Testis (tissue), 3 donors: ENCODE data around the gene PAPSS2. TPM values are rescaled to one million over a fixed set of nuclear protein-coding genes. Genes with fewer than 3 reads are reported as not detected.

Experiments
- DNase-seq: peaks from one replicate; pipeline ENCODE4 v3.0.0-alpha.2; 2019
- H3K27ac ChIP-seq, 2 donors: fragments of 200-600 bp; sonication (generic); one replicate each; pipeline ENCODE4 v1.5.1; 2019
- H3K27me3 ChIP-seq: fragments of 200-600 bp; sonication (generic); one replicate; pipeline ENCODE4 v1.5.1; 2019
- H3K36me3 ChIP-seq: fragments of 200-600 bp; sonication (generic); one replicate; pipeline ENCODE4 v1.5.1; 2017; ENCODE audit warnings: low read depth; ENCODE audit errors: missing control alignments
- H3K4me1 ChIP-seq: fragments of 200-600 bp; sonication (generic); one replicate; pipeline ENCODE4 v1.5.1; 2019
- H3K4me3 ChIP-seq, 2 donors: fragments of 200-600 bp; sonication (generic); one replicate each; pipeline ENCODE4 v1.5.1; 2017 to 2019
- H3K9me3 ChIP-seq: fragments of 200-600 bp; sonication (generic); one replicate; pipeline ENCODE4 v1.5.1; 2017
- CTCF ChIP-seq, 3 experiments: fragments of 450-650 bp in 2 of 3; fragments of 200-600 bp in 1 of 3; sonication (generic) in 1 of 3; IDR thresholded peaks; one replicate each; pipeline ENCODE4 v1.5.1; 2016 to 2019; ENCODE audit warnings: antibody characterized with exemption in 3 of 3, mild to moderate bottlenecking in 2 of 3, moderate library complexity in 1 of 3
- POLR2A ChIP-seq: fragments of 450-650 bp; IDR thresholded peaks from one replicate; pipeline ENCODE4 v1.6.1; 2017; ENCODE audit warnings: antibody characterized with exemption, mild to moderate bottlenecking, moderate library complexity
- WGBS, 2 donors: methylation state at CpG; one replicate each; pipeline ENCODE4 v1.1.5; 2018; 5-methylcytosine and 5-hydroxymethylcytosine counted together
- intact Hi-C: fragments of 100-400 bp; cut with DNase I; formaldehyde crosslinking; loops from one replicate; pipeline ENCODE4 v1.15.1; 2023; ENCODE audit warnings: low total_unique reads
- polyA plus RNA-seq: library from polyadenylated mRNA; stranded (reverse); fragments of 350-450 nt; fragmentation: Illumina TruSeq; extraction: RNeasy Lipid Tissue Mini Kit (QIAGEN cat#74804); gene quantifications from one replicate; pipeline ENCODE4 v1.2.3, GENCODE V29; 2014; ENCODE audit warnings: low read depth, low replicate concordance; ENCODE audit not compliant: insufficient read depth
- total RNA-seq, 2 donors: library from RNA; depleted of rRNA; stranded (reverse); fragments of >200 nt; gene quantifications; one replicate each; pipeline ENCODE4 v1.2.3, GENCODE V29; 2016

PAPSS2 gene
- total and polyA plus RNA-seq, 3 donors from 2014 or later = 4.6 to 20.1 (median 6.4) TPM

DNA sequence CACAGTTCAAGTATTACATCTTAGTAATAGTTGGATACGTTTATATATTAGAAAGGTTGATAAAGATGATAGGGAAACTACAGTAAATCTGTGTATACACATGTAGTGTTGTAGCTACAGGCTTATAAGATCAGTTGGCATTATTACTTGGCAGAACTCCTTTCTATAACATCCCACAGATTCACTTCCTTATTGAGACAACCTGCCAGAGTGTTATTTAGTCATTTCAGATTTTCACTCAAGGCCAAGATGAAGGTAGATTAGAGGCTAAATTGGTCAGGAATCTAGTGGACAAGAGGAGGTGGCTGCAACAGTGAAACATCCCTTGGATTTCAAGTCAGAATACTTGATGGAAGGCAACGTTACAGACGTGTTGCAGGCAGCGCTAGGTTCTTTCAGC lies 63.0 kb downstream of the PAPSS2 start:
- Histone ChIP-seq H3K4me3 (no peak overlapping the region), H3K27me3 (no peaks in the 10 kb centered on the region), H3K9me3 (no peaks in the 10 kb centered on the region), H3K27ac (no peak overlapping the region), H3K4me1 (no peaks in the 10 kb centered on the region), H3K36me3 (no peaks in the 10 kb centered on the region)
- no peak for TF ChIP-seq POLR2A
- intact Hi-C loops = no loop called here
- DNase-seq = no peak
- 61 to 71% methylated on average over 4 of the region's 4 CpGs for WGBS, 2 donors

GRCh38 chr10:87723500-87723899 lies 63.8 kb downstream of the PAPSS2 start:
- TF ChIP-seq POLR2A (no peak), CTCF (IDR thresholded peaks at IDR 0.05) (no peak)
- intact Hi-C loops = no loop called here
- Histone ChIP-seq H3K4me3 (no peak overlapping the region), H3K27ac (no peak overlapping the region), H3K9me3 (no peaks in the 10 kb centered on the region), H3K36me3 (no peaks in the 10 kb centered on the region), H3K27me3 (no peaks in the 10 kb centered on the region), H3K4me1 (no peaks in the 10 kb centered on the region)
- DNase-seq = no peak
- WGBS, 2 donors = 57 to 63% methylated on average over 6 of the region's 6 CpGs

GRCh38 chr10:87724789-87725188 lies 65.1 kb downstream of the PAPSS2 start:
- Histone ChIP-seq H3K4me3 (no peak overlapping the region), H3K27ac (no peak overlapping the region), H3K4me1 (no peaks in the 10 kb centered on the region), H3K36me3 (no peaks in the 10 kb centered on the region), H3K27me3 (no peaks in the 10 kb centered on the region), H3K9me3 (no peaks in the 10 kb centered on the region)
- TF ChIP-seq CTCF (IDR thresholded peaks at IDR 0.05) = no peak
- no peak for TF ChIP-seq POLR2A
- no peak for DNase-seq
- intact Hi-C loops = no loop called here
- WGBS, 2 donors = 87 to 98% methylated on average over 5 of the region's 5 CpGs

DNA sequence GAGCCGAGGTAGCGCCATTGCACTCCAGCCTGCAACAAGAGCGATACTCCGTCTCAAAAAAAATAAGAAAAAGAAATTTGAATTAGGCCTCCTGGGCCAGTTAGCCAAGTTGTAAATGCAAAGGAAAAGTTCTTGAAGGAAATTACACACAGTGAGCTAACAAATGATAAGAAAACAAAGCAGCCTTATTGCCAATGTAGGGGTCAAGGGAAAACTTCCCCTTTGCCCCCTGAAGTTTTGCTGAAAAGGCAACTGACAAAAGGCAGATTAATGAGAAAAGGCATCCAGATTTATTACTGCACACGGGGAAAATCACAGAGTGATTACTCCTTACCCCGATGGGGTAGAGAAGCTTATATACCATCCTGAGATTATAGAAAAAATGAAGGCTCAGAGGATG lies 70.3 kb downstream of the PAPSS2 start:
- 68% methylated on average over 6 of the region's 6 CpGs for WGBS, 2 donors
- H3K4me3 ChIP-seq = no peak overlapping the region
- peaks cover 4% of the 10 kb centered on the region for H3K4me1 ChIP-seq
- no peaks in the 10 kb centered on the region for H3K36me3 ChIP-seq
- H3K9me3 ChIP-seq = no peaks in the 10 kb centered on the region
- no peak for DNase-seq
- intact Hi-C loops = no loop called here
- H3K27ac ChIP-seq = no peak overlapping the region
- no peaks in the 10 kb centered on the region for H3K27me3 ChIP-seq
- TF ChIP-seq POLR2A (no peak), CTCF (IDR thresholded peaks at IDR 0.05) (no peak)

- DNase-seq = no peak
- Histone ChIP-seq H3K4me1 (peaks cover 5% of the 10 kb centered on the region), H3K4me3 (no peak overlapping the region), H3K27me3 (no peaks in the 10 kb centered on the region), H3K36me3 (no peaks in the 10 kb centered on the region), H3K27ac (no peak overlapping the region), H3K9me3 (no peaks in the 10 kb centered on the region)
- intact Hi-C loops = no loop called here
- TF ChIP-seq CTCF (IDR thresholded peaks at IDR 0.05) = no peak
- no peak for TF ChIP-seq POLR2A
- 70 to 71% methylated on average over 5 of the region's 5 CpGs for WGBS, 2 donors
Measured at GRCh38 chr10:87733081-87733480, 73.4 kb downstream of the PAPSS2 start.
